Upper lobe of left lung (tissue), 4 donors: ENCODE data around the gene U2AF1L4.

Experiments
- CTCF ChIP-seq, 6 experiments: fragments of 450-650 bp in 4 of 6; fragments of 200-600 bp in 2 of 6; sonication (generic) in 2 of 6; IDR thresholded peaks; one replicate each; pipeline ENCODE4 v1.5.1; 2016 to 2019; ENCODE audit warnings: antibody characterized with exemption in 6 of 6
- POLR2A ChIP-seq, 4 donors: fragments of 450-650 bp; IDR thresholded peaks; one replicate each; pipeline ENCODE4 v1.5.1; 2016 to 2017; ENCODE audit warnings: antibody characterized with exemption in 4 of 4, mild to moderate bottlenecking in 2 of 4
- POLR2AphosphoS5 ChIP-seq, 2 donors: sonication (generic); formaldehyde crosslinking; IDR thresholded peaks; one replicate each; pipeline ENCODE4 v1.5.1; 2017; ENCODE audit warnings: antibody characterized with exemption in 2 of 2

- TF ChIP-seq POLR2AphosphoS5 (IDR thresholded peaks at IDR 0.05) = no peak
- TF ChIP-seq CTCF (IDR thresholded peaks at IDR 0.05) = no peak
- TF ChIP-seq POLR2A (IDR thresholded peaks at IDR 0.05) = no peak
These were observed 31.2 kb downstream of the U2AF1L4 start for GRCh38 chr19:35713904-35714495.
